ENCODE results near the gene KIAA1958. TPM values are rescaled to one million over a fixed set of nuclear protein-coding genes. Genes with fewer than 3 reads are reported as not detected.

Gene KIAA1958
- polyA plus RNA-seq, 6 donors from 2014 or later = 2.0 to 5.3 (median 2.7) TPM; not detected in 1

DNA sequence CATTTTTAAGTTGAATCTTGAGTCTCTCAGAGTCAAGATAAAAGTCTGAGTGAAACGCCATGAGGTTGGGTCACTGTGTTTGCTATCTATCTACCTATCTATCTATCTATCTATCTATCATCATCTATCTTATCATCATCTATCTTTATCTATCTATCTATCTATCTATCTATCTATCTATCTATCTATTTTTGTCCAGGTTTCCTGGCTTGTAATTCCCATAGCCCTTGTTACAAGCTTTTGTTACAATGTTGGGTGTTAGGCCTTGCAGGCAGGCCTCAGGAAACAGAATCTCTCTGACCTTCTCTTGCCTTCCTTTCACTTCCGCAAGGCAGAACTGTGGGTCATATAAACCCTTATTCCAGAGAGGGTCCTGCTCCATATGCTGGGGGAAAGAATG is 12.6 kb upstream of the KIAA1958 start:
- H3K36me3 Mint-ChIP-seq = peaks cover 6% of the 10 kb centered on the region in 2 donors
- H3K4me3 Mint-ChIP-seq = no peak overlapping the region
- no peaks in the 10 kb centered on the region for H3K27me3 Mint-ChIP-seq
- H3K4me1 Mint-ChIP-seq = no peaks in the 10 kb centered on the region
- no peak for ATAC-seq (ENCODE audit: low read depth in 2 of 2)
- no peak for DNase-seq
- peak overlapping the region in 2 of 6 donors; percentile 7 for H3K27ac Mint-ChIP-seq
- H3K9me3 Mint-ChIP-seq = peaks cover 4 to 13% (median 11%) of the 10 kb centered on the region in 7 donors

DNA sequence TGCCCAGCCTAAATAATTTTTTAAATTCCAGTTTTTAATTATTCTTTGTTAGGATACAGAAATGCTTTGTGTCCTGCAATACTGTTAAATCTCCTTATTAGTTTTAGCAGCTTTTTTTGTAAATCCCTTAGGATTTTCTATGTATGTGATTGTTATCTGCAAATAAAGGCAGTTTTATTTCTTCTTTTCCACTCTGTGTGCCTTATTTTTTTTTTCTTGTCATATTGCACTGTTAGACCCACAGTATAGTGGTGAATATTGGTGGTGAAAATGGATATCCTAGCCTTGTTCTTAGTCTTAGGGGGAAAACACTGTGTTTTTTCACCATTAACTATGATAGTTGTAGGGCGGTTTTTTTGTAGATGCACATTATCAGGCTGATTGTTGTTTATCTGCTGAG is 11.3 kb upstream of the KIAA1958 start:
- ATAC-seq (ENCODE audit: low read depth in 2 of 2) (no peak), DNase-seq (no peak)
- Mint-ChIP-seq H3K4me3 (no peak overlapping the region), H3K27ac (no peak overlapping the region), H3K36me3 (peaks cover 6% of the 10 kb centered on the region in 2 donors), H3K9me3 (peaks cover 4 to 13% (median 11%) of the 10 kb centered on the region in 7 donors), H3K4me1 (no peaks in the 10 kb centered on the region), H3K27me3 (no peaks in the 10 kb centered on the region)

DNA sequence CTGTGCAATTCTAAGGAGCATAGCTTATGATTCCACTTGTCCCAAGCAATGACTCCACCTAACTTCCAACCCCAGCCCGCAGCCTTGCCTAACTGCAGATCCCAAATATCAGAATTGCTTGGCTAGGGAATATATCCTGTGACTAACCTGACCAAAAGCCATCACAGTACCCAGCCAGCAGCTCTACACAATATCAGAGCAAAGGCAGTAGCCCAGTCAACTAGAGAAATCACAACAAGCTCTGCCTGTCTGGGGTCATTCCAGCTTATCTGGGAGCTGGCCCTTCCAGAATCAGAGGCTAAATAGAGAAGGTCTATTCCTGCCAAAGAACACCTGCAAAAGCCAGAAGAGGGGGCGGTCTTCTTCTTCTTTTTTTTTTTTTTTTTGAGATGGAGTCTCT is 9.3 kb upstream of the KIAA1958 start:
- Mint-ChIP-seq H3K27ac (peak overlapping the region in 2 of 6 donors; percentile 35 to 74), H3K9me3 (peaks cover 4 to 13% (median 11%) of the 10 kb centered on the region in 7 donors), H3K4me1 (no peaks in the 10 kb centered on the region), H3K36me3 (peaks cover 0 to 6% of the 10 kb centered on the region in 2 donors), H3K4me3 (no peak overlapping the region), H3K27me3 (no peaks in the 10 kb centered on the region)
- ATAC-seq (ENCODE audit: low read depth in 2 of 2) (no peak), DNase-seq (no peak)

DNA sequence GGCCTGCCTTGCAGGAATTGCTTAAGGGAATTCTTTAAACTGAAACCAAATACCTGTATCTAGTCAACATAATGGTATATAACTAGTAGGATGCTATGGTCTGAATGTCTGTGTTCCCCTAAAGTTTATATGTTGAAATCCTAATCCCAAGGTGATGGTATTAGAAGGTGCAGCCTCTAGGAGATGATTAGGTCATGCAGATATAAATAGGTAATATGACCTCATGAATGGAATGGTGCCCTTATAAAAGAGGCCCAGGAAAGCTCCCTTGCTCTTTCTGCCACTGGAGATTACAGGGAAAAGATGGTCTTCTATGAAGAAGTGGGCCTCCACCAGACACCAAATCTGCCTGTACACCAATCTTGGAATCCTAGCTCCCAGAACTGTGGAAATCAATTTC is 7.4 kb upstream of the KIAA1958 start:
- Mint-ChIP-seq H3K4me1 (no peaks in the 10 kb centered on the region), H3K9me3 (peaks cover 4 to 13% (median 11%) of the 10 kb centered on the region in 7 donors), H3K36me3 (peaks cover 0 to under 1% of the 10 kb centered on the region in 2 donors), H3K4me3 (no peak overlapping the region), H3K27me3 (no peaks in the 10 kb centered on the region), H3K27ac (no peak overlapping the region)
- ATAC-seq (ENCODE audit: low read depth in 2 of 2) = no peak
- DNase-seq = no peak

DNA sequence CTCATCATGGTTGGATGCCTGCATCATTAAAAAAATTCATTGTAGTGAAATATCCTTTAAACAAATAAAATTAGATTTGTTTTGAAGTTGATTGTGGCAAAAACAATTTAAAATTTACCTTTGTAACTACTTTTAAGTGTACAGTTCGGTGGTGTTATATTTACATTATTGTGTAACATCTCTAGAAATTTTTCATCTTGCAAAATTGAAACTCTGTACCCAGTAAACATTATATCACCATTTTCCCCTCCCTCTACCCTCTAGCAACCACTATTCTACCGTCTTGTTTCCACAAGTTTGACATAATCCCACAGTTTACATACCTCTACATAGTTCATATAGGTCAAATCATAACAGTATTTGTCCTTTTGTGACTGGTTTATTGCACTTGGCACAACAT is 2.0 kb upstream of the KIAA1958 start:
- DNase-seq = no peak
- Mint-ChIP-seq H3K27me3 (no peaks in the 10 kb centered on the region), H3K9me3 (no peaks in the 10 kb centered on the region), H3K4me1 (peaks cover 14 to 17% (median 14%) of the 10 kb centered on the region in 3 donors), H3K27ac (no peak overlapping the region), H3K36me3 (no peaks in the 10 kb centered on the region), H3K4me3 (peak overlapping the region in 1 of 8 donors; percentile 93)
- no peak for ATAC-seq (ENCODE audit: low read depth in 2 of 2)

DNA sequence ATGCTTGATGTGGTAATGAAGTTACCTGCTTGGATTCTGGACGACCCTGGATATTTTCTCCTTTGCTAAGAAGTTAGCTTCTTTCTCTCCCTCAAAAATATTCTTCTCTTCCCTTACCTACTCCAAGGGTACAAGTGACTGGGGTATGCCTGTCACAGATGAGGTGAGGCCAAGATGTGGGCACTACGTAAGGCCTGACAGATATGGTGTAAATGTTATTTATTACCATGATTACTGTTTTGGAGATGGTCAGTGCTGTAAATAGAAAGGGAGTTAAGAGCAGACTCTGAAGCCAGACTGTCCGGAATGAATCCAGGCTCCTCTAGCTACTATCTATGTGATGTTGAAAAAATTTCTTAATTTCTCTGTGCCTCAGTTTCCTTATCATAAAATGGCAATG is 1.1 kb upstream of the KIAA1958 start:
- no peaks in the 10 kb centered on the region for H3K36me3 Mint-ChIP-seq
- ATAC-seq (ENCODE audit: low read depth in 2 of 2) = no peak
- H3K27me3 Mint-ChIP-seq = no peaks in the 10 kb centered on the region
- peak overlapping the region; percentile 93 to 98 (median 97) for H3K4me3 Mint-ChIP-seq
- H3K9me3 Mint-ChIP-seq = no peaks in the 10 kb centered on the region
- peaks cover 14 to 17% (median 14%) of the 10 kb centered on the region in 3 donors for H3K4me1 Mint-ChIP-seq
- H3K27ac Mint-ChIP-seq = peak overlapping the region in 4 of 6 donors; percentile 94 to 99 (median 98)
- no peak for DNase-seq

DNA sequence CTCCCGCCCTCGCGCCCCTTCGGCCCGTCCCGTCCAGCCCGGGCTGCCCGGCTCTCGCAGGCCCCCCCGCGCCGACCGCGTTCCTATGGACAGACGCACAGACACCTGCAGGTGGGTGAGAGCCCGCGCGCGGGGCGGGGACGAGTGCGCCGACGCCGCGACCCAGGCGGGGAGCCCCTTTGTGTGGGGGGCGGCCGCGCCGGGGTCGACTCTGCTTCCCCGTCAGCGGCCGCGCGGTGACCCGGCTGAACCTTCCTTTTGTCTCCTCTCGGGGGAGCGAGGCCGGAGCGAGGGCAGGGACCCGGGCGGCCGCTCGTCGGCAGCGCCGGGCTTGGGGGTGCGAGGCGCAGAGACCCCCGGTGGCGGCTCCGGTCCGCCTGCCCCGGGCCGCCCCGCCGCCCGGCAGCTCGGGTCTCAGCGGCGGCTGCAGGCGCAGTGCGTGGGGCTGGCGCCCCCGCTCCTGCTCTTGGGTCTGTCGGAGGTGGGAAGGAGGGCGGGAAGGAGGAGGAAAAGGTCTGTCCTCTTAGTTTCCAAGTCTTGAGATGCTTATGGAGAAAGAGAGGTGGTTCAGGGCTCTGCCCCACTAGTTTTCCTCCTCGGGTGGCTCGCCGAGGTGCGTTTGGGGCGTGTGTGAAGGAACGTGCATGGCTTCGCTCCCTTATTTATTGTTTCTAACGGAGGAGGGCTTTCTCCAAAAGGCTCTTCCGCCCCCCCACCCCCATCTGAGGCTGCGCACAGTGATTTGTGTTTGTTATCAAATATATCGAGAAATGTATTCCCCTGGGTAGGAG is 576 bp downstream of the KIAA1958 start:
- ATAC-seq (ENCODE audit: low read depth in 2 of 2) (peak; percentile 48 to 51), DNase-seq (peak; percentile 57)
- no peaks in the 10 kb centered on the region for H3K27me3 Mint-ChIP-seq
- H3K4me3 Mint-ChIP-seq = peak overlapping the region; percentile 89 to 98 (median 96)
- H3K4me1 Mint-ChIP-seq = peaks cover 14 to 21% (median 20%) of the 10 kb centered on the region in 3 donors
- peak overlapping the region; percentile 87 to 96 (median 94) for H3K27ac Mint-ChIP-seq
- H3K36me3 Mint-ChIP-seq = no peaks in the 10 kb centered on the region
- no peaks in the 10 kb centered on the region for H3K9me3 Mint-ChIP-seq

DNA sequence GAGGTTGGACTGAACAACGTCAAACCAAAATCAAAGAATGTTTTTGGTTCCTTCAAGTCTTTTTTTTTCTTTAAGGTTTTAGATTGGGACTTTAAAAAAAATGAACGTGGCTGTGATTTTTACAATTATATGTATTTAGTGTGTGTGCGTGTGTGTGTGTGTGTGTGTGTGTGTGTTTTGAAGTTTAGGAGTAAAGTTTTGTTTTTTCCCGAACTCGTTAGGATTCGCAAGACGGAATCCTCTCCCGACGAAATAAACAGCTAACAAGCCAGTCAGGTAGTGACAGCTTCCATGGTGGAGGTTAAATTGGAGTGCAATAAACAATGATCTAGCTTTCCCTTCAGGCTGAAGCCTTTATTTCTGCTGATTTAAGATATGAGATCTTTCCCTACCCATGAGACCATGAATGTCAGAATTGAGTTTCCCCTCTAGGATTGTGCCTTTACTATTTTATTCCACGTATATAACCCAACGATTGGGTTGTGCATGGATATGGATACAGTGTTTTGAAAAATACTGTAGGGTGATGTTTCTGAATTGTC is 1.2 kb downstream of the KIAA1958 start:
- Mint-ChIP-seq H3K36me3 (peaks cover 0 to 1% of the 10 kb centered on the region in 2 donors), H3K4me3 (peak overlapping the region; percentile 89 to 98 (median 96)), H3K4me1 (peaks cover 14 to 24% (median 23%) of the 10 kb centered on the region in 3 donors), H3K27me3 (no peaks in the 10 kb centered on the region), H3K9me3 (peaks cover 0 to under 1% (median 0%) of the 10 kb centered on the region in 7 donors), H3K27ac (peak overlapping the region; percentile 87 to 96 (median 94))
- DNase-seq (no peak), ATAC-seq (ENCODE audit: low read depth in 2 of 2) (no peak)

DNA sequence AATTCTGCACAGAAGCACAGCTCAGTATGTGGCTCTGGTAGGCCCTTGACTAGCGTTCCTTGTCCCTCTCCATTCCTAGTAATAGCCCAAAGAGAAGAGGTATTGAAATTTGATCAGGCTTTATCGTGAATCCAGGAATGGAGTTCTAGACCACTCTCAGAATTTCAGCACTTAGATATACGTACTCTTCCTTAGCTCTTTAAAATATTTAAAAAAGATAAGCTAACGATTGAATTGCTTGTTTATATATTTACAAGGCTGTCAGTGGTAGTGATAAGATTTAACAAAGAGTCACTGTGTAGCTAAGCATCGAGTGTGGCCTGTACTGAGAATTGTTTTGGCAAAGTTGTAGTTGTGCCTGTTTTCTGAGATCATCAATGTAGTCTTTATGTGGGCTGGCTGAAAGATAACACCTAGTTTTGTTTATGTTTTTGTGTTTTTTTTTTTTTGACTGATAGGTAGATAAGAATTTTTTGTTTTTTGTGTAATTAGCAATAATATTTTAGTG is 2.5 kb downstream of the KIAA1958 start:
- peaks cover 0 to 14% of the 10 kb centered on the region in 2 donors for H3K36me3 Mint-ChIP-seq
- ATAC-seq (ENCODE audit: low read depth in 2 of 2) (no peak), DNase-seq (no peak)
- peak overlapping the region in 1 of 8 donors; percentile 93 for H3K4me3 Mint-ChIP-seq
- peaks cover 4 to 12% (median 6%) of the 10 kb centered on the region in 7 donors for H3K9me3 Mint-ChIP-seq
- H3K27ac Mint-ChIP-seq = peak overlapping the region in 1 of 6 donors; percentile 51
- H3K27me3 Mint-ChIP-seq = no peaks in the 10 kb centered on the region
- H3K4me1 Mint-ChIP-seq = peaks cover 14 to 24% (median 23%) of the 10 kb centered on the region in 3 donors

DNA sequence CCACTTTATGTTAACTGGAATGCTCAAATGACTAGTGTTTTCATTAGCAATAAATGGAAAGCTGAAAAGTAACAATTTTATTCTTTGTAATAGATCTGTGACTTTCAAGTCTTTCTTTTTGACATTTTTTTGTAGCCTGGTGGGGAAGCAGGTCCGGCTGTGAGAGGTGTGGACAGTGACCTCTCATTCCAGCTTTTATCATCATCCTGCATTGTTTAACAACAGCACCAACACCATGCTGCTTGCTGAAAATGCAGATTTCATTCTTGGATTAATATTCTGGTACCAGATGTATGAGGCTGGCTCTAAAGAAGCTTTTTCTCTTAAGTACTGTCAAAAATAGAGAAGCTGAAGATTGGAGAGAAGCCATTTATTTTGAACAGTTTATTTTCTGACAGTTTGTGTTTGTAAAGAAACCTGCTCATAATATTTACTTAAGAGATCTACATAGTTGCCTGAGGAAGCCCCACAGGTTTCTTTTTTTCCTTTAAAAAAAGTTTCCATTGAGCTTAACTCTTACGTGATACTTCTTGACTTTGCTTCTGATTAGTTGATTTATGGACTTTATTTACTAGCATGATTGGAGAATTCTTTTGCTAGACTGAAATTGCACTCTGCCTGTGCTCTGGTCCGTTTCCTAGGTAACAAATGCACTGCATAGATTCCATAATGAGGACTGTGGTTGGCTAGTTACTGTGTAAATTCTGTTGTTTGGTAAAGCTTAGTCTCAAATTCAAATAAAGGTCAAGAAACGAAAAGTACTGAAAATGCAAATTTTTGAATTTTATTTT is 3.4 kb downstream of the KIAA1958 start:
- H3K27me3 Mint-ChIP-seq = no peaks in the 10 kb centered on the region
- no peak for ATAC-seq (ENCODE audit: low read depth in 2 of 2)
- H3K27ac Mint-ChIP-seq = no peak overlapping the region
- peaks cover 5 to 22% (median 15%) of the 10 kb centered on the region in 7 donors for H3K9me3 Mint-ChIP-seq
- H3K36me3 Mint-ChIP-seq = peaks cover 7 to 23% of the 10 kb centered on the region in 2 donors
- peak overlapping the region in 2 of 8 donors; percentile 41 to 93 for H3K4me3 Mint-ChIP-seq
- no peak for DNase-seq
- peaks cover 14 to 24% (median 23%) of the 10 kb centered on the region in 3 donors for H3K4me1 Mint-ChIP-seq

DNA sequence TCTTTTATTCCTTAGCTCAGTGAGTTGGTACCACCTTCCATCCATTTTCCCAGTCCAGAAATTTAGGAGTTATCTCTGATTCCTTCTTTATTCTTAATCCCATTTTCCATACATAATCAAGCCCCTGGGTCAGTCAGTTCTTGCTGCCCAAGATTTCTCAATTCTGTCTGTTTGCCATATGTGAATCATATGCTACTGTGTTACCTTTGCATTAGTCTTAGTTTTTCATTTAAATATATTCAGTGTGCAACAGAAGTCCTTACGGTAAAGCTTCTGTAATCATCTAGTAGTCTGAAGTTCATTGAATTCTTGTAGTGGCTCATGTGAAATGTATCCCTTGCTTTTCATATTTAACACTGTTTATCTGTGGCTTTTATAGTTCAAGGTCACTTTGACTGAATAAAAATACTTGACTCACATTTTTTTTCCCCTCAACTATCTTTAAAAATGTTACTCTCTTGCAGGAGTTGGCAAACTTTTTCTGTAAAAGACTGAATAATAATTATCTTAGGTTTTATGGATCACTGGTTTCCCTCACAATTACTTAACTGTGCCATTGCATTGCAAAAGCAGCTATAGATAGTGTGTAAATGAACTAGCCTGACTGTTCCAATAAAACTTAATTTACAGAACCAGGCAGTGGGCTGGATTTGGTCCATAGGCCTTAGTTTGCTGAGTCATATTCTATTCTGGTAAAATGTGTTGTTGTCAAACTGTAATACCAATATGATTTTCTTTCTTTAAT is 6.9 kb downstream of the KIAA1958 start:
- H3K4me3 Mint-ChIP-seq = no peak overlapping the region
- peaks cover 0 to 9% (median 7%) of the 10 kb centered on the region in 3 donors for H3K4me1 Mint-ChIP-seq
- ATAC-seq (ENCODE audit: low read depth in 2 of 2) (no peak), DNase-seq (no peak)
- H3K27me3 Mint-ChIP-seq = no peaks in the 10 kb centered on the region
- H3K27ac Mint-ChIP-seq = no peak overlapping the region
- peaks cover 16 to 32% of the 10 kb centered on the region in 2 donors for H3K36me3 Mint-ChIP-seq
- peaks cover 5 to 32% (median 19%) of the 10 kb centered on the region in 7 donors for H3K9me3 Mint-ChIP-seq

DNA sequence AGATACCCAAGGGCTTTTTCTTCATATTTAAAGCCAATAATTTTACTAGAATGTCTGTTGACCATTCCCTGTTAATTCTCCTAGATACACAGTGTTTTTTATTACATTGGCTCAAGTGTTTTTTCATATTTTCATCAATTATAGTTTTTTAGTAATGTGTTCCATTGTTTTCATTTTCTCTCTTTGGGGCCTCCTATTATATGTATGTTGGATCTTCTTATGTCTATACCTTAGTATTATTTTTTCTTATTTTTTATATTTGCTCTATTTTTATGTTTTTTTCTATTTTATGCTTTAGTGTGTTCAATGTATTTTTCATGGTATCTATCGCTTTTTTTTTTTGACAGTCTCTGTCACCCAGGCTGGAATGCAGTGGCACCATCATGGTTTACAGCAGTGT is 7.5 kb downstream of the KIAA1958 start:
- no peak for DNase-seq
- Mint-ChIP-seq H3K36me3 (peaks cover 16 to 32% of the 10 kb centered on the region in 2 donors), H3K27me3 (no peaks in the 10 kb centered on the region), H3K27ac (peak overlapping the region in 2 of 6 donors; percentile 57 to 64), H3K9me3 (peaks cover 5 to 32% (median 19%) of the 10 kb centered on the region in 7 donors), H3K4me1 (peaks cover 0 to 9% (median 7%) of the 10 kb centered on the region in 3 donors), H3K4me3 (no peak overlapping the region)
- ATAC-seq (ENCODE audit: low read depth in 2 of 2) = no peak
